NCI-H446 (cell line): ENCODE data around the gene ZGRF1.
"Not testable (repeated sequence)": the region's sequence is repeated elsewhere in the genome, so short reads cannot be mapped to it uniquely, and the experiment has no call there.

Source experiments
- DNase-seq, 2 experiments: peaks; one replicate each; lab custom pipeline; 2025; lab: John Stamatoyannopoulos, UW

Gene ZGRF1

GRCh38 chr4:112515198-112516065 is 121.3 kb downstream of the ZGRF1 start:
- peak; percentile 36 to 59 for DNase-seq

- peak in 1 of 2 experiments; percentile 66 for DNase-seq
These were observed 122.0 kb downstream of the ZGRF1 start for GRCh38 chr4:112514647-112515197.

- peak in 1 of 2 experiments; percentile 21 for DNase-seq
These were observed 122.6 kb downstream of the ZGRF1 start for GRCh38 chr4:112513971-112514646.

- no peak for DNase-seq
These were observed 124.9 kb downstream of the ZGRF1 start for GRCh38 chr4:112511803-112512118.

- DNase-seq, result no peak
These were observed 125.5 kb downstream of the ZGRF1 start for GRCh38 chr4:112511093-112511802.

- no peak for DNase-seq
These were observed 126.2 kb downstream of the ZGRF1 start for GRCh38 chr4:112510291-112511092.

GRCh38 chr4:112509243-112510141 is 127.2 kb downstream of the ZGRF1 start:
- no peak for DNase-seq

- DNase-seq, result no peak
These were observed 128.4 kb downstream of the ZGRF1 start for GRCh38 chr4:112508356-112508755.

GRCh38 chr4:112504807-112505206 is 131.9 kb downstream of the ZGRF1 start:
- no peak for DNase-seq

GRCh38 chr4:112502871-112503270 is 133.8 kb downstream of the ZGRF1 start:
- no peak for DNase-seq

GRCh38 chr4:112492321-112492720 is 144.4 kb downstream of the ZGRF1 start:
- no peak for DNase-seq

GRCh38 chr4:112490808-112491207 is 145.9 kb downstream of the ZGRF1 start:
- not testable (repeated sequence) for DNase-seq
